GM21717 (cell line): ENCODE data around the gene WFIKKN2.
A peak's percentile ranks its signal among the peaks of the same experiment; 100 is the strongest.
"Not testable (repeated sequence)": the region's sequence is repeated elsewhere in the genome, so short reads cannot be mapped to it uniquely, and the experiment has no call there.

Experiments used
- ATAC-seq: cut with Tn5 transposase; IDR thresholded peaks from one replicate; pipeline ENCODE4 v1.9.1; 2021; ENCODE audit warnings: mild to moderate bottlenecking, moderate library complexity; ENCODE audit not compliant: unreplicated experiment

The WFIKKN2 gene

GRCh38 chr17:50850640-50851039 lies 15.3 kb downstream of the WFIKKN2 start:
- no peak for ATAC-seq

- no peak for ATAC-seq
Measured at GRCh38 chr17:50853015-50853615, 17.7 kb downstream of the WFIKKN2 start.

- no peak for ATAC-seq
Measured at GRCh38 chr17:50853781-50854180, 18.4 kb downstream of the WFIKKN2 start.

GRCh38 chr17:50855708-50856330 lies 20.4 kb downstream of the WFIKKN2 start:
- no peak for ATAC-seq

- no peak for ATAC-seq
Measured at GRCh38 chr17:50856431-50856830, 21.0 kb downstream of the WFIKKN2 start.

- ATAC-seq, result no peak
Measured at GRCh38 chr17:50858486-50859225, 23.3 kb downstream of the WFIKKN2 start.

GRCh38 chr17:50859727-50860126 lies 24.3 kb downstream of the WFIKKN2 start:
- not testable (repeated sequence) for ATAC-seq

GRCh38 chr17:50861334-50861676 lies 25.9 kb downstream of the WFIKKN2 start:
- no peak for ATAC-seq

- no peak for ATAC-seq
Measured at GRCh38 chr17:50861822-50862528, 26.6 kb downstream of the WFIKKN2 start.

- no peak for ATAC-seq
Measured at GRCh38 chr17:50863221-50863843, 27.9 kb downstream of the WFIKKN2 start.

GRCh38 chr17:50863931-50864330 lies 28.5 kb downstream of the WFIKKN2 start:
- ATAC-seq, result no peak

- no peak for ATAC-seq
Measured at GRCh38 chr17:50864747-50865059, 29.3 kb downstream of the WFIKKN2 start.

- peak; percentile 18 for ATAC-seq
Measured at GRCh38 chr17:50865060-50865867, 29.9 kb downstream of the WFIKKN2 start.

- ATAC-seq, result peak; percentile 10
Measured at GRCh38 chr17:50865868-50866260, 30.5 kb downstream of the WFIKKN2 start.

GRCh38 chr17:50866261-50866949 lies 31.0 kb downstream of the WFIKKN2 start, which contains the start of gene TOB1:
TOB1 (minus strand) TSS chr17:50866354; CDS start chr17:50864017, 2,337 bp downstream.
- ATAC-seq, result peak; percentile 55

GRCh38 chr17:50866950-50867362 lies 31.6 kb downstream of the WFIKKN2 start:
- ATAC-seq, result peak; percentile 13

- peak; percentile 46 for ATAC-seq
Measured at GRCh38 chr17:50867363-50868139, 32.2 kb downstream of the WFIKKN2 start.

- ATAC-seq, result no peak
Measured at GRCh38 chr17:50868140-50868438, 32.7 kb downstream of the WFIKKN2 start.

GRCh38 chr17:50868602-50869001 lies 33.2 kb downstream of the WFIKKN2 start:
- no peak for ATAC-seq
